GM18508 (cell line): ENCODE measurements around the gene ATF4.
"Not testable (repeated sequence)": the region's sequence is repeated elsewhere in the genome, so short reads cannot be mapped to it uniquely, and the experiment has no call there.

Experiments used
- ATAC-seq: cut with Tn5 transposase; IDR thresholded peaks from one replicate; pipeline ENCODE4 v1.9.1; 2021; ENCODE audit warnings: moderate number of reproducible peaks; ENCODE audit not compliant: insufficient read depth, unreplicated experiment

ATF4 gene

GRCh38 chr22:39489094-39490068 lies 31.0 kb upstream of the ATF4 start:
- ATAC-seq = no peak

- ATAC-seq = no peak
Observed at GRCh38 chr22:39490135-39490798, 30.1 kb upstream of the ATF4 start.

GRCh38 chr22:39490966-39491680 lies 29.2 kb upstream of the ATF4 start:
- no peak for ATAC-seq

GRCh38 chr22:39491696-39492095 lies 28.7 kb upstream of the ATF4 start:
- ATAC-seq = no peak

GRCh38 chr22:39492186-39492585 lies 28.2 kb upstream of the ATF4 start:
- ATAC-seq = no peak

GRCh38 chr22:39493759-39494158 lies 26.6 kb upstream of the ATF4 start:
- ATAC-seq = no peak

GRCh38 chr22:39494471-39495120 lies 25.8 kb upstream of the ATF4 start:
- no peak for ATAC-seq

GRCh38 chr22:39496131-39496838 lies 24.1 kb upstream of the ATF4 start:
- ATAC-seq = no peak

- no peak for ATAC-seq
Observed at GRCh38 chr22:39497429-39497828, 22.9 kb upstream of the ATF4 start.

GRCh38 chr22:39498368-39498767 lies 22.0 kb upstream of the ATF4 start:
- ATAC-seq = no peak

- no peak for ATAC-seq
Observed at GRCh38 chr22:39498802-39499201, 21.6 kb upstream of the ATF4 start.

GRCh38 chr22:39500101-39500500 lies 20.3 kb upstream of the ATF4 start:
- no peak for ATAC-seq

GRCh38 chr22:39501644-39502108 lies 18.7 kb upstream of the ATF4 start:
- ATAC-seq = no peak

- no peak for ATAC-seq
Observed at GRCh38 chr22:39502109-39502788, 18.1 kb upstream of the ATF4 start, which contains the start of gene MIEF1. MIEF1 (plus strand) TSS chr22:39502290; CDS start chr22:39511295, 9,005 bp downstream.

GRCh38 chr22:39502789-39503409 lies 17.5 kb upstream of the ATF4 start:
- no peak for ATAC-seq

- no peak for ATAC-seq
Observed at GRCh38 chr22:39503630-39504029, 16.7 kb upstream of the ATF4 start.

- no peak for ATAC-seq
Observed at GRCh38 chr22:39504071-39504470, 16.3 kb upstream of the ATF4 start.

- ATAC-seq = not testable (repeated sequence)
Observed at GRCh38 chr22:39507021-39507420, 13.3 kb upstream of the ATF4 start.

GRCh38 chr22:39508393-39508792 lies 12.0 kb upstream of the ATF4 start:
- no peak for ATAC-seq
